NCI-H2171 treated with DMSO at 0.1 percent for 48 hours (cell line): ENCODE measurements around the gene NECTIN4.
A peak's percentile ranks its signal among the peaks of the same experiment; 100 is the strongest.

Source experiments
- DNase-seq: peaks from one replicate; lab custom pipeline; 2025; lab: John Stamatoyannopoulos, UW

The NECTIN4 gene

GRCh38 chr1:161111527-161111926 lies 22.2 kb upstream of the NECTIN4 start:
- no peak for DNase-seq

DNA sequence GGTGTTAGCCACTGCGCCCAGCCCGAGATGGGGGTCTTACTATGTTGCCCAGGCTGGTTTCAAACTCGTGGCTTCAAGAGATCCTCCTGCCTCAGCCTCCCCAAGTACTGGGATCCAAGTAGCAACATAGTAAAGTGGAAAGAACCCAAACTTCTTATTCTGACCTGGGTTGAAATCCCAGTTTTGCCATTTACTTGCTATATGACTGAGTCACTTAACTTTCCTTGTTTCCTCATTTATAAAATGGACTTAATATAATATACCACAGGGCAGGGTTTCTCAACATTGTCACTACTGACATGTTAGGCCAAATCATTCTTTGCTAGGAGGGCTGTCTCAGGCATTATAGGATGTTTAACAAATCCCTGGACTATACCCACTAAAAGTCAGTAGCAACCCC lies 21.8 kb upstream of the NECTIN4 start:
- DNase-seq, result no peak

DNA sequence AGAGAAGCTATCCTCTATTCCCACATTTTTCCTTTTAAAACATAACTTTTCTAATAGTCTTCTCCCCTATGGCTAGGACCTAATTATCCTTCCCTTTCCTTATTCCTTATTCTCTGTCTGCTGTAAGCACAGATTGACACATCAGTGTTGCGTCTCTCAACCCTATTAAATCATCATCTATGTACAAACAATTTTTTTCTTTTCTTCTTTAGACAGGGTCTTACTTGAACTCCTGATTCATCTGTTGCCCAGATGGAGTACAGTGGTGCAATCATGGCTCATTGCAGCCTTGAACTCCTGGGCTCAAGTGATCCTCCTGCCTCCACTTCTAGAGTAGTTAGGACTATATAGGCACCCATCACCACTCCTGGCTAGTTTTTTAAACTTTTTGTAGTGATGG lies 17.1 kb upstream of the NECTIN4 start:
- DNase-seq, result no peak

DNA sequence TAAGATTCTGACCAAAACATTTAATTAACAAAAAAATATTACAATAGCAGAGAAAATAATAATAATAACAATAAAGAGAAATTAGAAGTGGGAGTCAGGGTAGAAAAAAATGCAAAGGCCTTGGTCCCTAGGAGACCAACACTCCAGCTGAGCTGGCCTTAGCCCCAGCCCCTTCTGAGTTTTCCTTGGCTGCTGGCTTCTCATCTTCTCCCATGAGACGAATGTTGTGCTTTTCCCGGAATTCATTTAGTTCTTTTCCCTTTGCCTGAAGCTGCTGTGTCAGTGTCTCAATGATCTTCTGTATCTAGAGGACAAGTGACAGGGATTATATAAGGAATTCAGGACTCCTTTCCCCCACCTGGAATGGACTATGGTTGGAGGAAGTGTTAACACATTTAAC lies 11.2 kb upstream of the NECTIN4 start:
- no peak for DNase-seq

GRCh38 chr1:161099090-161099802 lies 9.9 kb upstream of the NECTIN4 start:
- no peak for DNase-seq

- DNase-seq, result peak; percentile 90
These were observed 9.1 kb upstream of the NECTIN4 start, which contains the start of gene KLHDC9 for GRCh38 chr1:161098210-161099068. KLHDC9 (plus strand) TSS chr1:161098361; CDS start chr1:161098536, 175 bp downstream.

DNA sequence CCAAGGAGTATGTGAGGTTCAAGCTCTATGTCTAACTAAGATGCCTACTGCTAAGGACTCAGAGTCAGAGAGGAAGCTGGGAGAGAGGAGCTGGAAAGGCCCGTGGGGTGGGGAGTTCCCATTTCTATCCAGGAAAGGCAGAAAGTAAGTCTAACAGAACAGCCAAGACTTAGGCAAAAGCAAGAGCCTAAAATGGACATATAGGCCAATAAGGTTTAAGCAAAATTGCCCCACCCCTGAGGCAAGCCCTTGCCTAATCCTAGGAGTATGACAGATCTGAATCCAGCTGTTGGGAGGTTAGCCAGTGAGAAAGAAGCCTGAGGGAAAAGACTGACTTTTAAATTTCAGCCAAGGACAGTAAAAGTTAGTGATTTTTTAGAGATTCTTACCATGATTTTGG lies 7.2 kb upstream of the NECTIN4 start:
- DNase-seq, result no peak

GRCh38 chr1:161096015-161096414 lies 6.7 kb upstream of the NECTIN4 start:
- DNase-seq, result no peak

- DNase-seq, result no peak
These were observed 5.9 kb upstream of the NECTIN4 start for GRCh38 chr1:161095230-161095629.

- DNase-seq, result no peak
These were observed 5.1 kb upstream of the NECTIN4 start for GRCh38 chr1:161094481-161094880.

DNA sequence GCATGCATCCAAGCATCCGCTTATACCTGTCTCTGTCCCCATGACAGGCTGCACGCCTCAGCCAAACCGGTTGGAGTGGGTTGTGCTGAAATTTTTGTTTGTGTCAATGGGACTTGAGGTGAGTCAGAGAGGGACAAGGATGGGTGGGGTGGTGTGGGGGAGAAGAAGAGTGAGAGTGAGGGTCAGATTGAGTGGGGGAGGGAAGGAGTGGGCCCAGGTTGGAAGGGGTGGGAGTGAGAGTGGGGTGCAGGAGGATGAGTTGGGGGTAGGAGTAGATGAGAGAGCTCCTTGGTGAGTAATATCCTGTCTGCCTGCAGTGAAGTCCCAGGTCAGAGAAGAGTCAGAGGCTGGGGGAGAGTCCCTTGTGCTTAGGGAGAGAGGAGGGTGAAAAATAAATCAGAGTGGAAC lies 3.3 kb upstream of the NECTIN4 start:
- DNase-seq, result no peak

DNA sequence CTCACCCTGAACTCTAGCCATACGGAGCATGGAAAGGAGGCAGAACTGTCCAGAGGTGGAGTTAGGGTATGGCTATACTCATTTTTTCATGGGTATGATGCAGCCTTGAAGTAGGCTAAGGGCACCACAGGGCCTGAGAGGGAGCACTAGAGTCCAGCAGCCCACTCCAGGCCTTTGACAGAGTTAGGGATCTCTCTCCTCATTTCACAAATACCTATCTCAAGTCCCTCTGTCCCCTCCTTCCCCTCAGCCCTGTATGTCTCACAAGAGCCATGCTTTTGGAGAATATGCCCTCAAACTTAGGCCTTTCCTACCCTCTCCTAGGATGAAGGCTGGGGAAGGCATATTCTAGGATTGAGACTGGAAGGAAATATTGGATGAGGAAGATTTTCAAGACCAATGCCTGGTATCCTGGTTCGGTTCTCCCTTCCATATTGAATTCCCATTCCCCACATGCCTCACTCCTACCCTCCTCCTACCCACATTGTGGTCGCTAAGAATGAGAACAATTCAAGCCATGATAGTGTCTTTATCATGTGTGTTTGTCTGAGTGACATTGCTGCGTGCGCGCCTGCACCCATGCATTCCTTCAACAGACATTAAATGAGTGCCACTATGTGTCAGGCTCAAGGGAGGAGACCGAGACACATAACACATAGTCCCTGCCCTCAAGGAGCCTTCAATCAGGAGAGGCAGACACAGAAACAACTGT lies 2.6 kb upstream of the NECTIN4 start:
- DNase-seq, result no peak

GRCh38 chr1:161091093-161091492 lies 1.7 kb upstream of the NECTIN4 start:
- DNase-seq, result no peak

DNA sequence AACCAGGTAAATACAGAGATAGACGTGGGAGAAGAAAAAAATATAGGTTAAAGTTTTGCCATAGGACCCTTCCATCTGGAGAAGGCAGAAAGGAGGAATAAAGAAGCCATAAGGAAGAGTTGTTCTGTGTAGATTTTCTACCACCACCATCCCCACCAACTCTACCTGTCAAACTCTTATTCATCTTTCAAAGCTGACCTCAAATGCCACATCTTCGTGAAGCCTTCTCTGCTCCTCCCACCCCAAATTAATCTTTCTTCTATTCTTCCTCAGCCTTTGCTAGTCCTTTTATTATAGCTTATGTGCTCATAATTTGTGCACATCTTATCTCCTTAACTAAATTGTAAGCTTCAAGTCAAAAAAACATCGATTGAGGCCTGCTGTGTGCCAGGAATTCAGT lies 1.3 kb upstream of the NECTIN4 start:
- DNase-seq, result no peak

DNA sequence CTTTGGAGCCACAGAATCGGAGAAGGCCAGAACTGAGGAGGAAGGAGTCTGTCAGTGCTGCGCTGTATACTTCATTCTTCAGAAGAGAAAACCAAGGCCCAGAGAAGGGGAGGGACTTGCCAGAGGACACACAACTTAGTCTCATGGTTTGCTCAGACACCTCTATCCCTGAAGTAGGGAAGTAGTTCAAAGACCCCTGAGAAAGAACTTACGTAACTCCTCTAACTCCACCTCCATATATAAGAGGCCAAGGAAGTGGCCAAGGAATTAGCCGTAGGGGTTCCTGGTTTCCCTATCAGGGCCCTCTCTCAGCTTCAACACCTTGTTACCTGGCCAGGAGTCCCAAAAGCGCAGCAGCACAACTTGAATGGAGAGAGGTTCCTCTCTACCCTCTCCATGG lies 580 bp upstream of the NECTIN4 start:
- DNase-seq, result no peak

- no peak for DNase-seq
These were observed 709 bp downstream of the NECTIN4 start for GRCh38 chr1:161088587-161089110.

DNA sequence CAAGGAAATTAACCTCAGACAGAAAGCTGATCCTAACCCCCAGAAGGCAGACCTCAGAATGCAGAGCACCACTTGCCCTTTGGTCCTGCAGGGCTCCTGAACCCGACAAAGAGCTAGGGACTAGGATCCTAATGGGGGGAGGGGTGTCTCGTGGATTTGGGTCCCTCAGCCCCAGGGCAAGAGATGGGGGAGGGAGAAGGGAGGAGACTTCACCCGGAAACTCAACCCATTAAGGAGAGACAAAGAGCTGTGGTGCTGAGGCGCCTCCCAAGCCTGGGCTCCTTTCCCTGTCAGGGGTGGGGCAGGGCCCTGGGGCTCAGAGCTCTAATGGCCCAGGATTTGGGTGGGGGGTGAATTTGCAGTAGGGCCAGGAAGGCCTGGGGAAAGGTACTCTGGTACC lies 2.9 kb downstream of the NECTIN4 start:
- no peak for DNase-seq

- DNase-seq, result no peak
These were observed 4.2 kb downstream of the NECTIN4 start for GRCh38 chr1:161085165-161085564.

- DNase-seq, result no peak
These were observed 4.8 kb downstream of the NECTIN4 start for GRCh38 chr1:161084597-161084988.

DNA sequence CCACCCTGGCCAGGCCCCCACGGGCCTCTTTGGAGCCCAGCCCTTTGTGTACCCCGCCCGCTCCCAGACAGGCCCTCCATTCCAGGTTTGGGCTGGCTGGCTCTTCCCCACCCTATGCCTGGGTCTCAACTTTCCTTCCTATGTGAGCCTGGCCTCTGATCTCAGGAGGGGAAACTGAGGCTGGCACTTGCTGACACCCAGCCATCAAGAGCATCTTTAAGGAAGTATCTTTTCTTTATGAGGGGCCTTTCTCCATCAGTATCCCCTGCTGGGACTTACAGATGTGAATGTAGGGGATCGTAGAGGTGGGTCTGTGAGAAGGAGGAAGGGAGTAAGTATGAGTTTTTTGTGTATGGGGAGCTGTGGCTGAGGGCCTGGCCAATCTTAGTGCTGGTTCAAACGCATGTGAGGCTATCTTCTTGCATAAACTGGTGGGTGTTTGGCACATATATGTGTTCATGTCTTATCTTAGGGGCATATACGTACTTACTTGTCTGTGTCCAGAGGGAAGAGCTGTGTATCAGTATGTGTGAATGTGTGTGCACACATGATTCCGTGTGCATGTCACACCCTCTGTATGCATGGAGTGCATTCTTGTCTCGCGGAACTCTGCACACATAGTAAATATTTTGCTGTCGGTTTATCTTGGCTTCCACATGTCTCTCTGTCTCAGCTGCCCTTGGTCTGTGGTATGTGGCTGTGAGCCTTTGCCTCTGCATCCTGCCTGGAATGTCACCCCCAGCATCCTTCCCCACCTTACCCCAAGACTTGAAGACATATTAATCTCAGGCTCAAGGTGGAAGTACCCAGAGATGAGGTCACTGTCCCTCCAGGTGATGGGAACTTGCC lies 5.4 kb downstream of the NECTIN4 start:
- DNase-seq, result no peak

DNA sequence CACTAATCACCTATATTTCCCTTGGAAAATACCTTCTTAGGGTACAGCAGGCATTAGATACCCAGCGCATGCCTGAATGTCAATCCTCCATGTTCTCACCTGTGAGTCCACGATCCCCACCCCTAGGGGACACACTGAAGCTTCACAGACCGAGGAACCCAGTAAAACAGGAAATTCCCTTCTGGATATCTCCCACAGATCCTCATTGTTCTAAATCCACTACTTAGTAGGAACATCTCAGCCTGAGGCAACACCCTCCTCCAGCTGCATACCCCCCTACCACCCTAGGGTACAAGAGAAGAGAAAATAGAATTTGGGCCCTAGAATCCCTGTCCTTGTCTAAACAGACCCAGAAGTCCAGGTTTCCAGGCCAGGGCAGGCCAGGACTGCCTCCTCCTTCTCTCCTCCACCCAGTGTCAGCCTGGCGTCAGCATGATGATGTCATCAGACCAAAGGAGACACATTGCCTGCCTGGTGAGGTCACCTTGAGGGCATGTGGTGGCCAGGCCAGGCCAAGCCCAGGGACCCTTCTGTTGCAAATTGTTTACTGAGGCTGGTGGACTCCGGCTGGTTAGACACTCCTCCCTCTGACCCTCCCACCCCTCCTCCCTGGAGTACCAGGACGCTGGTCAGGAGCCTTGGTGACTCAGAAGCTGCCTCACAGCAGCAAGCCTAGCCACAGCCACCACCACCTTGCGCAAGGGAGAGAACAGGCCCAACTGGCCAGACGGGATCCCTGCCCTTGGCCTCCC lies 6.2 kb downstream of the NECTIN4 start:
- no peak for DNase-seq
